GM18868 (cell line): ENCODE measurements around the gene ZSCAN9.

ENCODE experiments used
- ATAC-seq: cut with Tn5 transposase; IDR thresholded peaks from one replicate; pipeline ENCODE4 v1.9.1; 2021; ENCODE audit warnings: mild to moderate bottlenecking, moderate library complexity; ENCODE audit not compliant: unreplicated experiment

The ZSCAN9 gene

GRCh38 chr6:28220257-28221133 is 4.6 kb upstream of the ZSCAN9 start:
- no peak for ATAC-seq

DNA sequence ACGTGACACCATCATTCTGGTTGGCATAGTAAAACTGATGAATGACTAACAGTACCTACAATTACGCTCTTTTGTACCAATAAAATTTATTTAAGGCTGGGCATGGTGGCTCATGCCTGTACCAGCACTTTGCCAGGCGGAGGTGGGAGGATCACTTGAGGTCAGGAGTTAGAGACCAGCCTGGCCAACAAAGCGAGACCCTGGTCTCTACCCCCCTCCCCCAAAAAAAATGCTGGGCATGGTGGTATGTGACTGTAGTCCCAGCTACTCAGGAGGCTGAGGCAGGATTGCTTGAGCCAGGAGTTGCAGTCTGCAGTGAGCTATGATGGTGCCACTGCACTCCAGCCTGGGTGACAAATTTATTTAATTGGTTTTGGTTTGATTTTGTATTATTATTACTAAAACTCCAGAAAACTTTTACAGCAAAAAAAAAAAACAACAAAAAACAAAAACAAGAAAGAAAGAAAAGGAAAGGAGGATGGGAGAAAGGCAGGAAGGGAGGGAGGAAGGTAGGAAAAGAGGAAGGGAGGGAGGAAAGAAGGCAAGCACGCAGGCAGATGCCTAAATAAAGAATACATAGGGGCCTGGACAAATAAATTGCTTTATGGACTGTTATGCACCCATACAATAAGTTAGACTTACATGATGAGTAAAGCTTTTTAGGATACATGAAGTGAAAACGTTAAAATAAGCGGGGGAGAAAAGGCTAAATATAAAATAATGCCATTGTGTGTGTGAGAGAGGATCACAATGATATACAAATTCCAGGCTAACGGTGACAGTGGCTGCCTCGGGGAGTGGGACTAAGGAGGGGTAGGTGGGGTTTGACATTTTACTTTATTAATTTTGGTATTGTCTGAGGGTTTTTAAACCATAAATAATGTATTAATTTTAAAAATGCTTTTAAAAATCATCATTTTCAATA is 682 bp upstream of the ZSCAN9 start:
- ATAC-seq = no peak

GRCh38 chr6:28226460-28226859 is 1.4 kb downstream of the ZSCAN9 start:
- no peak for ATAC-seq

GRCh38 chr6:28232785-28233184 is 7.7 kb downstream of the ZSCAN9 start:
- no peak for ATAC-seq

DNA sequence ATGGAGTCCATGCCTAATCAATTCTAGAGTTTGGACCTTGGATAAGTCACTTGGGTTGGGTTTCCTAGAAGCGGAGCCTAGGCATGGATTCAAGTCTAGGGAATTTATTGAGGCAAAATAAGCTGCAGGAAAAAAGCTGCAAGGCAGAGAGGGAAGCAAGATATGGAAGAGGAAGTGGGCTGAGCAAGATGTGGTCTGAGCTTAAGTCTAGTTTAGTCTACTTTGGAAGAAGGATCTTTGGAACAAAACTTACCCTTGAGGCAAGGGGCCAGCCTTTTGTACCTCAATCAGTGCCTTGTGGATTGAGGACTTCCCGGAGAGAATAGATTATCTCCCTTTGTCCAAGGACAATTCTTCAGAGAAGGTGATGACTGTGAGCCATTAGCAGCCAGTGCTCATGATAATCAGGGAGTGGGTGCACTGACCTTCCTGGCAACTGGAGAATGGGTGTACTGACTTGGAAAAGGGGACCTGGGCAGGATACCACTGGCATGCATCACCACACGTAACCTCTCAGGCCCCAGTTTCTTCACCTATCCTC is 10.9 kb downstream of the ZSCAN9 start:
- ATAC-seq = no peak

- no peak for ATAC-seq
Observed at GRCh38 chr6:28239636-28240035, 14.6 kb downstream of the ZSCAN9 start.

DNA sequence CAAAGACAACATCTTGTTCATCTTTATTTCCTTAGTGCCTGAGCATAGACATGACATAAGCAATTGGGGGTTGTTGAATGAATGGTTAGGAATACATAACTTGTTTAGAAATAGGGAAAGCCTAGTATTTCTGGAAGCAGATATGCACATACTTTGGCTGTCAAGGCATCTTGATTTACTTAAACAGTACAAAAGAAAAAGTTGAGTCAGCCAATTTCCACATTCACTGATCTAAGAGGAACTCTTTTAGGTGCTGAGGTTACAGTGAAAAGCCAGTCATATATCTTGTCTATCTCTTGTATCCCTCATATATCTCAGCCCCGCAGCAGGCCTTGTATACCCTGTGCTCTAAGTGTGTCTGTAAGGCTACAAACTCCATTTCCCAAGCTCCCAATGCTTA is 15.4 kb downstream of the ZSCAN9 start:
- no peak for ATAC-seq

DNA sequence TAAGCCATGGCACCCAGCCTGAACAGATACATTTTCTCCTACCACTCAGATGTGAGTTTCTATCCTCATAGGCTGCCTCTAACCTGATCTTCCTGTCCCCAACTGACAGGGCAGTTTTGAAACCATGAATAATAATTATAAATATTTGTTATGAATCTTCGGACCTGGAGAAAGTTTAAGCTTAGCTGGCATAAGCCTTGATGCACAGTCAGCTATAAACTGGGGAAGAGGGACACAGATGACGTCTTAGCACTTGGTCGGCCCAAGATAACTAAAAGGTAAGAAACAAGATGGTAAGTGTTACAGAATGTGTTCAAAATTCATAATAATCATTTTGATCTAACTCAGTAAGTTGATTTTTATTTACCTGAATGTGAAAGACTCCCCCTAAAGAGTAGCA is 18.9 kb downstream of the ZSCAN9 start:
- no peak for ATAC-seq

DNA sequence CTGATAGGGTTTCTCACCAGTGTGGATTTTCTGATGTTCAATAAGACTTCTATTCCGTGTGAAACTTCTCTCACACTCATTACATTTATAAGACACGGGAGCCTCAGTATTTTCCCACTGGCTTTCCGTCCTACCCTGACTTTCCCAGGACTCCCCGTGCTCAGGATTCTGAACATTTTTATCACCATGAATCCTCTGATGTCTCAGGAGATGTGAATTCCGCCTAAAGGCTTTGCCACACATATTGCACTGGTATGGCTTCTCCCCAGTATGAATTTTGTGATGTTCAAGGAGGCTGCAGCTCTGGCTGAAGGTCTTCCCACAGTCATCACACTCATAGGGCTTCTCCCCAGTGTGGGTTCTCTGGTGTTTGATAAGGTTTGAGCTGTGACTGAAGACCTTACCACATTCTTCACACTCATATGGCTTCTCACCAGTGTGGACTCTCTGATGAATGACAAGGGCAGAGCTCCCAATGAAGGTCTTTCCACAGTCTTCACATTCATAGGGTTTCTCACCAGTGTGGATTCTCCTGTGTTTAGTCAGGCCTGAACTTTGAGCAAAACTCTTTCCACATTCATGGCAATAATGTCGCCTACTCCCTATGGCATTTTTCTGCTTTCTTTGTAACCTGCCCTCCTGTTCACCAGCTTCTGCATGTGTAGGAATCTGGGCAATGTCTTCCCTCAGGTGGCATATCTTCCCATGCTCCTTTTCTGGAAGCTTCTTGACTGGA is 20.3 kb downstream of the ZSCAN9 start:
- ATAC-seq = no peak

- no peak for ATAC-seq
Observed at GRCh38 chr6:28248916-28249315, 23.8 kb downstream of the ZSCAN9 start.

DNA sequence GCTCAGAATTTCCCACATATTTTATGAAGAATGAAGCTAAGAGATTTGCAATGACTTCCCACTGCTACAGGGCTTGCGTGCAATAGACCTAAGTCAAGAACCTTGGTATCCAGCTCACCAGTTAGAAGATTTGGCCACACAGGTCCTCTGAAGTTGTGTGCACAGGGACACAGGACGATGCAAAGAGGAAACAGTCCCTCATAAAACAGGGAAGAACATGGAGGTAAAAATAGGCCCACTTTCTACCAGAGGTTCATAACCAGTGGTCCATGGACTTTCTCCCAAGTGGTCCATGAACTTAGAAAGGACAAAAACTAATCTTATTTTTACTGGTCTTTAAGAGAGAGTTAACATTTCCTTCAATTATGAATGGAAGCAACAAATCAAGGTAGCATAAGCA is 25.7 kb downstream of the ZSCAN9 start:
- ATAC-seq = no peak

DNA sequence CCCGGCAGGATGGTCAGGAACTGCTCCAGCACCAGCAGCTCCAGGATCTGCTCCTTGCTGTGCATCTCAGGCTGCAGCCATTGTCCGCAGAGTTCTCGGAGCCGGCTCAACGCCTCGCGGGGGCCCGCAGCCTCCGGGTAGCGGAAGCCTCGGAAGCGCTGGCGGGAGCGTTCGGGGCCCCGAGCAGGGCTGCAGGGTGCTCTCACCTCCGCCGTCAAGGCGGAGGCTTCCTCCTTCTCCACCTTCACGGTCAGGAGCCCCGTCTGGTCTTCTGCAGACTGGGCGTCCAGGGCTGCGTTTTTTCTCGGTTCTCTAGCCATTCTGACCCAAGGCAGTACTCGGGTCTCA is 26.6 kb downstream of the ZSCAN9 start:
- peak; percentile 45 for ATAC-seq

DNA sequence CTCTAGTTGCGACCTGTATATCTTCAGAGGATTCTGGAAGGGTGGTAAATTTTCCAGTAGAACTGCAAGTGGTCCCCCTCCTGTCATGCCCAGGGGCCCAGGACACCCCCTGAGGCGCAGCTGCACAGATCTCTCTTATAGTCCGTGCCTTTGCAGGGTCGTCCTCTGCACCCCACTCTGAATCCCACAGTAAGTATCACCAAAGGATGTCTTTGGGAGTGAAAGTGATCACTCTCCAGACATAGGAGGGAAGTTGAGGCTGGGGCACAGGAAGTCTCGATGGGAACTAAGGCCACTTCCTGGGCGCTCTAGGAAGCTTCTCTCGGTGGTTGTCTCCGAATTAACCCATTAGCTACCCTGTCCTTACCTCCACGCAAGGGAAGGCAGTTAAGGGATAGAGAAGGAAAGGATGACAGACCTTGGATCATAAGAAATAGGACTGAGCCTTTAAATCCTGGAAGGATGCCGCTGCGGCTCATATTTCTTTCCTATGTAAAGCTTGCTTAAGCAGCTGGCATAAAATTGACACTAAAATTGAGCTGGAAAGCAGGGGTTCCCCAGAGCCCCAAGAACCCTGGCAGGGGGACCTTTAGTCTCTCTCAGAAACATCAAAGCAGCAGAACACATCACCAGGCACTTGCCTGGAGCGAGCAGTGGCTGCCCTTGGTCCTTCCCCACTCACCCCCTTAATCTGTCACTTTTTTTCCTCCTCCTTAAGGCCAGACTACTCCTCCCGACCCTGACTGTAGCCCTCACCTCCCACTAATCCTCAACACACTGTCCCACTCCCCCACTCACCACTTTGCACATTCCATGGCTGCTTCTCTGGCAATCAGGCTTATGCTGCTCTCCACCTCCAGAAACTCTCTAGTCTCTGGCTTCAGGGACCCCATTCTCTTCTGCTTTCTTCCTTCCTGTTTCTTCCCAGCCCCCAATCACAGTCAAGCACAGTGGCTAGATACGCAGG is 27.2 kb downstream of the ZSCAN9 start, which contains the start of gene ZKSCAN4:
TSS of gene ZKSCAN4 (minus strand) at position 261 of the 967 bp plus-strand sequence. CDS start 289 bp downstream, outside the sequence.
- peak; percentile 87 for ATAC-seq

DNA sequence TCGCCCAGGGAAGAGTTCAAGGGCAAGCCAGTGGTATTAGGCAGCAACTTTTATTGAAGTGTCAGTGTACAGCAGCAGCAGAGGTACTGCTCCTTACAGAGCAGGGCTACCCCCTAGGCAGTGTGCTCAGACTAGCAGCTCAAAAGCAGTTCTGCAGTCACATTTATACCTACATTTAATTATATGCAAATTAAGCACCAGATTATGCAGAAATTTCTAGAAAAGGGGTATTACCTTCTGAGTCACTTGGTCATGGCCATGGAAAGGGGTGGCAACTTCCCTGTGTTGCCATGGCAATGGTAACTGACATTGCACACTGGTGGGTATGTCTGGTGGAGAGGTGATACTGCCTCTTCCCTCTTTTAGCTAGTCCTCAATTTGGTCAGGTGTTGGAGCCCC is 29.0 kb downstream of the ZSCAN9 start:
- no peak for ATAC-seq

- no peak for ATAC-seq
Observed at GRCh38 chr6:28257042-28257441, 32.0 kb downstream of the ZSCAN9 start.

DNA sequence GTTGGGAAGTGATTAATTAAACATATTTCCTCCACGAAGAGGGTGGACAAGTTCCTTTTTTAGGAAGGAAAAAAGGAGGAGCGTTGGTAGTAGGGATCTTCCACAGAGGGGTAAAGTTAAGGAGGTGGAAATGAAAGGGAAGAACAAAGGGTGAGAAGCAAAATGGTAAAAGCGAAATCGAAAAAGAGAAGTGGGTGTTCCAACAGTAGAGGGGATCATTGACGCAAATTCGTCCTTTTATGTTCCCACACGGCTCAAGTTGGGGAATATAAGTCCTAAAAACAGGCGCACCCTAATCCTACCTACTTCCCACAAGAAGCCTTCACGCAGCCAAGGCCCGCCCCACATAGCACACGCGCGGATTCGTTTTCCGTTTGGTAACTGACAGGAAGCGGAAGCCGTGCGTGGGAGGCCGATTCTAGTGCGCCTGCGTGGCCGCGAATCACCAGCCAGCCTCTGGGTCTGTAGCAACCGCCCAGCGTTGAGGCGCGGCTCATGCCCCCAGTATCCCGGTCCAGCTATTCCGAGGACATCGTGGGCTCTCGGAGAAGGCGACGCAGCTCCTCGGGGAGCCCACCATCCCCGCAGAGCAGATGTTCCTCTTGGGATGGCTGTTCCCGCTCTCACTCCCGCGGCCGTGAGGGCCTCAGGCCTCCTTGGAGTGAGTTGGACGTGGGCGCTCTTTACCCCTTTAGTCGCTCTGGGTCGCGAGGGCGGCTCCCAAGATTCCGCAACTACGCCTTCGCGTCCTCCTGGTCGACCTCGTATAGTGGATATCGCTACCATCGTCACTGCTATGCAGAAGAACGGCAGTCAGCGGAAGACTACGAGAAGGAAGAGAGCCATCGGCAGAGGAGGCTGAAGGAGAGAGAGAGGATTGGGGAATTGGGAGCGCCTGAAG is 34.1 kb downstream of the ZSCAN9 start, which contains the start of gene NKAPL:
TSS of gene NKAPL (plus strand) at position 421 of the 901 bp plus-strand sequence. CDS start at position 496, 75 bp downstream.
- ATAC-seq = no peak

DNA sequence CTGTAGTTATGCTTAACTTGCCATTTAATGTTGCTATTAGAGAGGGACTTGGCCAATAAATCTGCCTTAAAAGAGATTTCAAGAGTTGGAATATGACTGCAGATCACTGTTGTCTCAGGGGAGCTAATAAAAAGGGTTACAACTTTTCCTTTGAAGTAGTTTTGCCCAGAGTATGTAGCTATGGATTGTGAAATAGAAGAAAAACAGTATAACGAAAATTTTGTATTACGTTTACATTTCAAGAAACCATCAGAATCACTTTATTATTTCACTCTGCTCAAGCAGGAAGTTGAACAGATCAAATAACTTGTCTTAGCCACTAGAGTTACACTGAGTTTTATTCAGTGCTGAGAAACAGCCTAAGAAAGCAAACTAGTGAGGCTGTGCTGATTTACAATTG is 38.8 kb downstream of the ZSCAN9 start:
- ATAC-seq = no peak

DNA sequence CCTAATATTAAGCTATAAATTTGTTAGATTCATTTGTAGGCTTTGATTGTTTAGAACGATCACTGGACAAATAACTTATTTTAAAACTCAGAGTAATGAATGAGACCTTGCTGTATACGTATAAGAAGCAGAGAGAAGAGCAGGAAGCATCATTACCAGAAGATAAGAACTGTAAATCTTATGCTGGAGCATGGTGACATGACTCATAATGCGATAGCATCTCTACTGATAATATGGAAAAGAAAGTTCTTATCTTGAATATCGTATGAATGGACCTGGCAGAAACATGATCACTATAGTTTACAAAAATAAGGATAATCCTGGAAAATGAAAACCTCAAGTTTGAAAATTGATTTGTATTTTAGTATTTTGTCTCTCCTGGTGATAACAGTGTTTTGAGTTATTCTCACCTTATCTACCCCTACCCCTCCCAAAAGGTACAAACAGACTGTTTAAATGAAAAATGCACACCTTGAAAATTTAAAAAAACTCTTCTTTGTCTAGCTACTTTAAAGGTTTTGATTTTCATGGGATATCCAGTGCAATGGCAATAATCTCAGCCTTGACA is 39.8 kb downstream of the ZSCAN9 start:
- ATAC-seq = no peak
